Measurements from ENCODE around the gene FAM53B.

Gene FAM53B

DNA sequence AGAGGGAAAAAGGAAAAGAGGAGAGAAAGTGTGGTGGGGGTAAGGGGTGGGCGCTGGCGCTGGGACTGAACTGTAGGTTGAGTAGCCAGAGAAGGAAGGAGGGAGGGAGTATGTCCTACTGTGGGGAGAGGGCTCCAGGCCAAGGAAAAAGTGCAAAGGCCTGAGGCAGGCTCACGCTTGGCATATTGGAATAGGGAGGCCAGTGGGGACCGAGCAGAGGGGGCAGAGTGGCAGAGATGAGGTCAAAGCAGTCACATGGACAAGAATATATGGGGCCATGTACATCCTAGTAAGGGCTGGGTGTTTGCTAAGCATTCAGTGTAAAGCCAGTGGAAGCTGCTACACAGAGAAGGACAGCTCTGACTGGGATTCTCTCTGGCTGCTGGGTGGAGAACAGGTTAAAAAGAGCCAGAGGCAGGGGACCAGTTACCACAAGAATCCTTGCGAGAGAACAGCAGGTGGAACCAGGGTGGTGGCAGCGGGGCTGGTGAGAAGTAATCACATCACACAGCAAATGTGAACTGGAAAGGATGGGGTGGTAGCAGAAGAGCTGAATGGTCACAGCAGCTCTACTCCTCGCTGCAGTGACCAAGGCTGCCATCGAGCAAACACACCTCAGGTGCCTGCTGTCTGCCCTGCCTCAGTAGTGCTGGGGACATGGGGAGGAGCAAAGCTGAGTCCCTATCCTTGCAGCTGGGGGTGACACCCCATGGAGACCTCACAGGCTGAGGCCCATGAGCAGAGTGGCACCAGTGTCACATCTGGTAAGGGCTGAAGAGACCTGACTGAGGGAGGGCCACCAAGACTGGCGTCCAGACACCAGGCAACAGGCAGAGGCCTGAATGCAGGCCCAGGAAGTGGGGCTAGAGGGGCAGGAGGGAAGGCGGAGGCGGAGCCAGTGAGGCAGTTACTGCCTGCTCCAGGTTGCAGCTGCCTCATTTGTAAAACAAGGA is 39.5 kb downstream of the FAM53B start:
- no peak for TF ChIP-seq CTCF (IDR thresholded peaks at IDR 0.05; ENCODE audit: control insufficient read depth, extremely low read depth, insufficient read depth)

GRCh38 chr10:124703778-124704427 is 40.3 kb downstream of the FAM53B start:
- no peak for TF ChIP-seq CTCF (IDR thresholded peaks at IDR 0.05; ENCODE audit: control insufficient read depth, extremely low read depth, insufficient read depth)
- H3K4me3 ChIP-seq (ENCODE audit: low read depth, low read length) = no peak overlapping the region
- DNase-seq (ENCODE audit: low read depth) = peak; percentile 6

More for the DNA sequence above, 39.5 kb downstream of the FAM53B start:
- no peak for DNase-seq (ENCODE audit: low read depth)
- no peak overlapping the region for H3K4me3 ChIP-seq (ENCODE audit: low read depth, low read length)

- no peak for DNase-seq (ENCODE audit: low read depth)
- H3K4me3 ChIP-seq (ENCODE audit: low read depth, low read length) = no peak overlapping the region
- TF ChIP-seq CTCF (IDR thresholded peaks at IDR 0.05; ENCODE audit: control insufficient read depth, extremely low read depth, insufficient read depth) = no peak
These were observed 40.8 kb downstream of the FAM53B start for GRCh38 chr10:124703372-124703771.

GRCh38 chr10:124701881-124702656 is 42.1 kb downstream of the FAM53B start:
- TF ChIP-seq CTCF (IDR thresholded peaks at IDR 0.05; ENCODE audit: control insufficient read depth, extremely low read depth, insufficient read depth) = no peak
- H3K4me3 ChIP-seq (ENCODE audit: low read depth, low read length) = no peak overlapping the region
- DNase-seq (ENCODE audit: low read depth) = no peak

DNA sequence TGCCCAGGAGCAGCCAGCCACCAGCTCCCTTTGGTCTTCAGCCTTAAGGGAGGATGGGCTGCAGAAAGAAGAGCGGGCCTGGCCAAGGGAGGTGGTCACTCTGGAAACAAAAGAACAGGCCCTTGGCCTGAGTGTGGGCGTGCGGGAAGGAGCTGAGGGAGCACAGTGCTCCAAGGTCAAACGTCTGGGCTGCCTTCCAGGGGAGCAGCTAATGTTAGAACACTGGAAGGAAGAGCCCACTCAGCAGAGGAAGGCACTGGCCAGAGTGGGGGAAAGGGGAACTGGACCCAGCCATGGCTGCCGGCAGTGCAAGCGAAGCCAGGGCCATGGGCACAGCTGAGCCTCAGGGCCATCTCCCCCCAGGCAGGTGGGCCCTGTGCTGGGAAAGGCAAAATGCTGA is 42.7 kb downstream of the FAM53B start:
- H3K4me3 ChIP-seq (ENCODE audit: low read depth, low read length) = no peak overlapping the region
- DNase-seq (ENCODE audit: low read depth) = no peak
- TF ChIP-seq CTCF (IDR thresholded peaks at IDR 0.05; ENCODE audit: control insufficient read depth, extremely low read depth, insufficient read depth) = no peak

- H3K4me3 ChIP-seq (ENCODE audit: low read depth, low read length) = no peak overlapping the region
- DNase-seq (ENCODE audit: low read depth) = no peak
- TF ChIP-seq CTCF (IDR thresholded peaks at IDR 0.05; ENCODE audit: control insufficient read depth, extremely low read depth, insufficient read depth) = no peak
These were observed 43.2 kb downstream of the FAM53B start for GRCh38 chr10:124701038-124701365.

Data from LNCaP clone FGC (cell line).